ENCODE results near the gene GPRIN1. TPM values are rescaled to one million over a fixed set of nuclear protein-coding genes. Genes with fewer than 3 reads are reported as not detected.

GPRIN1 gene
- total RNA-seq, 4 donors from 2014 or later, result 0.40 to 1.4 TPM; not detected in 2

DNA sequence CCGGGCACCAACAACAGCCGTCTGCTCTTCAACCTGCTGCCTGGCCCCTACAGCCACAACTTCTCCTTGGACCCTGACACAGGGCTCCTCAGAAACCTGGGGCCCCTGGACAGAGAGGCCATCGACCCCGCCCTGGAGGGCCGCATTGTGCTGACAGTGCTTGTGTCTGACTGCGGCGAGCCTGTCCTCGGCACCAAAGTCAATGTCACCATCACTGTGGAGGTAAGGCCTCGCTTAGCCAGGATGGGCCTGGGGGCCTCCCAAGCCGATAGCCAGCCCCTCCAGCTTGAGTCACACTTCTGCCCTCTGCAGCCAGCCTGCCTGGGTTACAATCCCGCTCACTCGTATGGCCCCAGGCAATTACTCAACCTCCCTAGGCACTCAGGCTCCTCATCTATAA, 28.6 kb downstream of the GPRIN1 start:
- DNase-seq, result no peak
- TF ChIP-seq POLR2A (IDR thresholded peaks at IDR 0.05), result no peak
- TF ChIP-seq, protein P1, sequence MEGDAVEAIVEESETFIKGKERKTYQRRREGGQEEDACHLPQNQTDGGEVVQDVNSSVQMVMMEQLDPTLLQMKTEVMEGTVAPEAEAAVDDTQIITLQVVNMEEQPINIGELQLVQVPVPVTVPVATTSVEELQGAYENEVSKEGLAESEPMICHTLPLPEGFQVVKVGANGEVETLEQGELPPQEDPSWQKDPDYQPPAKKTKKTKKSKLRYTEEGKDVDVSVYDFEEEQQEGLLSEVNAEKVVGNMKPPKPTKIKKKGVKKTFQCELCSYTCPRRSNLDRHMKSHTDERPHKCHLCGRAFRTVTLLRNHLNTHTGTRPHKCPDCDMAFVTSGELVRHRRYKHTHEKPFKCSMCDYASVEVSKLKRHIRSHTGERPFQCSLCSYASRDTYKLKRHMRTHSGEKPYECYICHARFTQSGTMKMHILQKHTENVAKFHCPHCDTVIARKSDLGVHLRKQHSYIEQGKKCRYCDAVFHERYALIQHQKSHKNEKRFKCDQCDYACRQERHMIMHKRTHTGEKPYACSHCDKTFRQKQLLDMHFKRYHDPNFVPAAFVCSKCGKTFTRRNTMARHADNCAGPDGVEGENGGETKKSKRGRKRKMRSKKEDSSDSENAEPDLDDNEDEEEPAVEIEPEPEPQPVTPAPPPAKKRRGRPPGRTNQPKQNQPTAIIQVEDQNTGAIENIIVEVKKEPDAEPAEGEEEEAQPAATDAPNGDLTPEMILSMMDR (IDR thresholded peaks at IDR 0.05), result no peak
- Histone ChIP-seq H3K4me1 (no peaks in the 10 kb centered on the region), H3K36me3 (no peaks in the 10 kb centered on the region), H3K27me3 (no peaks in the 10 kb centered on the region), H3K4me3 (no peak overlapping the region), H3K27ac (no peak overlapping the region), H3K9me3 (peaks cover 0 to 5% of the 10 kb centered on the region in 2 donors)
- intact Hi-C loops (cut with DNase I; ENCODE audit: low total_unique reads), result no loop called here

DNA sequence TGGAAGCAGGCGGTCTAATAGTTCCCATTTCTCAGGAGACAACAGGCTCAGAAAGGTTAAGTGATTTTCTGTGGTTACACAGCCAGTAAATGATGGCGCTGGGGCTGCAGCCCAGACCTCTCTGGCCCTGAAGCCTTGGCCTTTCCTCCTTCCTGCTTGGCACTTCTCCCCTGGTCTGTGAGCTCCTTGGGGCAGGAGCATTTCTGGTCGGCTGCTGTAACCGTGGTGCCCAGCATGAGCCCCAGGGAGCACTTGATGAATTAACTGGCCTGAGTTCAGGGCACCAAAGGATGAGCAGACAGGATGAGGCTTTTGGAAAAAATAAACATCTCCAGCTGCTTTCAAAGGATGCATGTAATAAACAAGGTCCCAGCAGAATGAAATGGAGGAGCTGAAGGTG, 30.6 kb downstream of the GPRIN1 start:
- no peaks in the 10 kb centered on the region for H3K4me1 ChIP-seq
- H3K4me3 ChIP-seq, result no peak overlapping the region
- no peaks in the 10 kb centered on the region for H3K9me3 ChIP-seq
- H3K27ac ChIP-seq, result no peak overlapping the region
- H3K27me3 ChIP-seq, result no peaks in the 10 kb centered on the region
- DNase-seq, result no peak
- TF ChIP-seq, protein P1 (IDR thresholded peaks at IDR 0.05), result no peak
- no peak for TF ChIP-seq POLR2A (IDR thresholded peaks at IDR 0.05)
- intact Hi-C loops (cut with DNase I; ENCODE audit: low total_unique reads), result no loop called here
- no peaks in the 10 kb centered on the region for H3K36me3 ChIP-seq

DNA sequence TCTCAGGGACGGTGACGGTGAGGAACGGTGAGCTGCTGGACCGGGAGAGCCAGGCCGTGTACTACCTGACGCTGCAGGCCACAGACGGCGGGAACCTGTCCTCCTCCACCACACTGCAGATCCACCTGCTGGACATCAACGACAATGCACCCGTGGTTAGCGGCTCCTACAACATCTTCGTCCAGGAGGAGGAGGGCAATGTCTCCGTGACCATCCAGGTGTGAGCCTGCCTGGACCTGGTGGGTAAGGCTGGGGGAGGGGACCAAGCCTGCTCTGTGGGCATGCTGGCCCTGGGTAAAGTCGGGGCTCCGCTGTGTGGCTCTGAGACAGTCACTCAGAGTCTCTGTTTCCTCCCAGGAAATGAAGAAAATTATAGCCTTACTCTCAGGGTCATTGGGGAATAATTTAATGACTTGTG, 31.6 kb downstream of the GPRIN1 start:
- intact Hi-C loops (cut with DNase I; ENCODE audit: low total_unique reads), result no loop called here
- no peaks in the 10 kb centered on the region for H3K27me3 ChIP-seq
- H3K36me3 ChIP-seq, result no peaks in the 10 kb centered on the region
- H3K27ac ChIP-seq, result no peak overlapping the region
- no peak for TF ChIP-seq POLR2A (IDR thresholded peaks at IDR 0.05)
- TF ChIP-seq, protein P1 (IDR thresholded peaks at IDR 0.05), result peak in 1 of 4 experiments; percentile 22
- no peaks in the 10 kb centered on the region for H3K4me1 ChIP-seq
- H3K9me3 ChIP-seq, result no peaks in the 10 kb centered on the region
- no peak overlapping the region for H3K4me3 ChIP-seq
- peak; percentile 31 to 40 for DNase-seq

DNA sequence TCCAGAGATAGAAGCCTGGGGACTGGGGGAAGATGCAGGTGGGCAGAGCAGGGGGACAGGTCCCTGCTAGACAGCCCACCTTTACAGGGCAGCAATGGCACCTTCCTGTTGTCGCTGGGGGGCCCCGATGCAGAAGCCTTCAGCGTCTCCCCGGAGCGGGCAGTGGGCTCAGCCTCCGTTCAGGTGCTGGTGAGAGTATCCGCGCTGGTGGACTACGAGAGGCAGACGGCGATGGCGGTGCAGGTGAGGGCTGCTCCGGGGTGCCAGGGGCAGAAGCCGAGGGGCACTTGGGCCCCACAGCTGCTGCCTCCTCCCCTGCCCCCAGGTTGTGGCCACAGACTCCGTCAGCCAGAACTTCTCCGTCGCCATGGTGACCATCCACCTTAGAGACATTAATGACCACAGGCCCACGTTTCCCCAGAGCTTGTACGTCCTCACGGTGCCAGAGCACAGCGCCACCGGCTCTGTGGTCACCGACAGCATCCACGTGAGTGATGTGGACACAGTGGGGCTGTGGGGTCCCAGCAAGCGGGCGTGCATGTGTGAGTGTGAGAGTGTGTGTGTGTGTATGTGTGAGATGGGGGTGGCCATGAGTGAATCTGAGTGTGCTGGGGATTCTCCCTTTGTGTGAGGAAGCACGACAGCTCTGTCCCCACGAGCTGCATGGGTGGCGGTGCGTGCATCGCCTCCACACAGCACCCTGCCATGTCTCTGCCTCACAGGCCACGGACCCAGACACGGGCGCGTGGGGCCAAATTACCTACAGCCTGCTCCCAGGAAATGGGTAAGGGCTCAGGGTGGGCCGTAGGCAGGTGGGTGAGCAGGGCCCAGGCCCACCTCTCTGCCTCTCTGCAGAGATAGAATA, 32.4 kb downstream of the GPRIN1 start:
- intact Hi-C loops (cut with DNase I; ENCODE audit: low total_unique reads), result no loop called here
- Histone ChIP-seq H3K4me3 (no peak overlapping the region), H3K9me3 (no peaks in the 10 kb centered on the region), H3K4me1 (no peaks in the 10 kb centered on the region), H3K27me3 (no peaks in the 10 kb centered on the region), H3K27ac (no peak overlapping the region), H3K36me3 (no peaks in the 10 kb centered on the region)
- no peak for DNase-seq
- no peak for TF ChIP-seq POLR2A (IDR thresholded peaks at IDR 0.05)
- TF ChIP-seq, protein P1 (IDR thresholded peaks at IDR 0.05), result no peak
